Activated T-cell treated with anti-CD3 and anti-CD28 coated beads, Interleukin-2, amount 50 U/mL, for 72 hours (primary cell): ENCODE data around the gene OR10P1. TPM values are rescaled to one million over a fixed set of nuclear protein-coding genes. Genes with fewer than 3 reads are reported as not detected.
"Not testable (repeated sequence)": the region's sequence is repeated elsewhere in the genome, so short reads cannot be mapped to it uniquely, and the experiment has no call there.

Experiments
- ATAC-seq, 2 donors: fragments of 150-1000 bp; cut with Tn5 transposase; replicated peaks in 1 of 2; 2 replicates each; pipeline ENCODE4 v1.10.0; 2021; ENCODE audit warnings: moderate library complexity in 2 of 2, mild to moderate bottlenecking in 1 of 2
- DNase-seq, 2 donors: peaks; one replicate each; pipeline ENCODE4 v3.0.0; 2021 to 2022; ENCODE audit warnings: mixed read lengths in 1 of 2
- H3K27ac Mint-ChIP-seq: one replicate; pipeline ENCODE4 v1.8.0; 2022; ENCODE audit warnings: mild to moderate bottlenecking, moderate library complexity, mixed read lengths
- H3K27me3 Mint-ChIP-seq: one replicate; pipeline ENCODE4 v1.8.0; 2022; ENCODE audit warnings: low read depth, mixed read lengths
- H3K36me3 Mint-ChIP-seq, 2 donors: one replicate each; pipeline ENCODE4 v1.8.0; 2022; ENCODE audit warnings: mixed read lengths in 2 of 2, mild to moderate bottlenecking in 1 of 2; ENCODE audit not compliant: insufficient read depth in 2 of 2
- H3K4me1 Mint-ChIP-seq: one replicate; pipeline ENCODE4 v1.8.0; 2022; ENCODE audit warnings: low read depth, mixed read lengths
- H3K4me3 Mint-ChIP-seq, 2 donors: one replicate each; pipeline ENCODE4 v1.8.0; 2022; ENCODE audit warnings: mild to moderate bottlenecking in 2 of 2, mixed read lengths in 2 of 2, moderate library complexity in 2 of 2
- H3K9me3 Mint-ChIP-seq, 2 donors: one replicate each; pipeline ENCODE4 v1.8.0; 2022; ENCODE audit warnings: mixed read lengths in 2 of 2
- total RNA-seq, 2 donors: library from RNA; stranded (reverse); gene quantifications; one replicate each; pipeline ENCODE4 v1.2.3, GENCODE V29; 2022

The OR10P1 gene
- total RNA-seq, 2 donors from 2014 or later = not detected

- peaks cover 49% of the 10 kb centered on the region for H3K4me1 Mint-ChIP-seq
- no peaks in the 10 kb centered on the region for H3K36me3 Mint-ChIP-seq
- peaks cover 35% of the 10 kb centered on the region for H3K27me3 Mint-ChIP-seq
- DNase-seq (no peak), ATAC-seq (no peak)
- no peak overlapping the region for H3K27ac Mint-ChIP-seq
- H3K9me3 Mint-ChIP-seq = no peaks in the 10 kb centered on the region
- no peak overlapping the region for H3K4me3 Mint-ChIP-seq
These were observed 3.5 kb upstream of the OR10P1 start for GRCh38 chr12:55633151-55633550.

GRCh38 chr12:55636116-55636655 is 506 bp upstream of the OR10P1 start:
- Mint-ChIP-seq H3K36me3 (no peaks in the 10 kb centered on the region), H3K27me3 (peaks cover 43% of the 10 kb centered on the region), H3K27ac (no peak overlapping the region), H3K9me3 (no peaks in the 10 kb centered on the region), H3K4me1 (peaks cover 20% of the 10 kb centered on the region), H3K4me3 (peak overlapping the region in 1 of 2 donors; percentile 50)
- DNase-seq (no peak), ATAC-seq (peak; percentile 68 to 69)

GRCh38 chr12:55637467-55637866 is 775 bp downstream of the OR10P1 start:
- Mint-ChIP-seq H3K4me3 (peak overlapping the region; percentile 74 to 76), H3K9me3 (no peaks in the 10 kb centered on the region), H3K4me1 (peaks cover 27% of the 10 kb centered on the region), H3K27ac (peak overlapping the region; percentile 9), H3K36me3 (no peaks in the 10 kb centered on the region), H3K27me3 (peaks cover 36% of the 10 kb centered on the region)
- peak; percentile 34 to 58 for DNase-seq
- peak; percentile 88 to 90 for ATAC-seq

GRCh38 chr12:55641595-55641994 is 4.9 kb downstream of the OR10P1 start:
- peaks cover 21% of the 10 kb centered on the region for H3K27me3 Mint-ChIP-seq
- no peak for ATAC-seq
- no peaks in the 10 kb centered on the region for H3K9me3 Mint-ChIP-seq
- DNase-seq = no peak
- H3K4me1 Mint-ChIP-seq = peaks cover 43% of the 10 kb centered on the region
- no peak overlapping the region for H3K27ac Mint-ChIP-seq
- no peak overlapping the region for H3K4me3 Mint-ChIP-seq
- H3K36me3 Mint-ChIP-seq = peaks cover 0 to 2% of the 10 kb centered on the region in 2 donors

- Mint-ChIP-seq H3K27me3 (peaks cover 17% of the 10 kb centered on the region), H3K4me3 (no peak overlapping the region), H3K9me3 (peaks cover 0 to 3% of the 10 kb centered on the region in 2 donors), H3K4me1 (peaks cover 42% of the 10 kb centered on the region), H3K27ac (no peak overlapping the region), H3K36me3 (peaks cover 0 to 5% of the 10 kb centered on the region in 2 donors)
- ATAC-seq (no peak), DNase-seq (no peak)
These were observed 5.6 kb downstream of the OR10P1 start for GRCh38 chr12:55642267-55642666.

- H3K36me3 Mint-ChIP-seq = peaks cover 0 to 6% of the 10 kb centered on the region in 2 donors
- DNase-seq (peak; percentile 20 to 35), ATAC-seq (no peak)
- H3K27me3 Mint-ChIP-seq = peaks cover 13% of the 10 kb centered on the region
- H3K27ac Mint-ChIP-seq = no peak overlapping the region
- H3K4me1 Mint-ChIP-seq = peaks cover 38% of the 10 kb centered on the region
- H3K9me3 Mint-ChIP-seq = peaks cover 0 to 4% of the 10 kb centered on the region in 2 donors
- no peak overlapping the region for H3K4me3 Mint-ChIP-seq
These were observed 6.0 kb downstream of the OR10P1 start for GRCh38 chr12:55642669-55643068.

- peaks cover 1 to 14% of the 10 kb centered on the region in 2 donors for H3K36me3 Mint-ChIP-seq
- H3K4me3 Mint-ChIP-seq = no peak overlapping the region
- DNase-seq (no peak), ATAC-seq (no peak)
- peaks cover 36% of the 10 kb centered on the region for H3K4me1 Mint-ChIP-seq
- no peaks in the 10 kb centered on the region for H3K27me3 Mint-ChIP-seq
- no peak overlapping the region for H3K27ac Mint-ChIP-seq
- peaks cover 3 to 6% of the 10 kb centered on the region in 2 donors for H3K9me3 Mint-ChIP-seq
These were observed 7.9 kb downstream of the OR10P1 start for GRCh38 chr12:55644591-55644990.

- Mint-ChIP-seq H3K4me3 (peak overlapping the region in 1 of 2 donors; percentile 2), H3K9me3 (peaks cover 10 to 11% of the 10 kb centered on the region in 2 donors), H3K27ac (no peak overlapping the region), H3K36me3 (peaks cover 10 to 26% of the 10 kb centered on the region in 2 donors), H3K4me1 (peaks cover 50% of the 10 kb centered on the region), H3K27me3 (no peaks in the 10 kb centered on the region)
- ATAC-seq = no peak
- DNase-seq = no peak
These were observed 10.3 kb downstream of the OR10P1 start for GRCh38 chr12:55647027-55647426.

- not testable (repeated sequence) for ATAC-seq, H3K27ac Mint-ChIP-seq, DNase-seq, H3K4me3 Mint-ChIP-seq, H3K27me3 Mint-ChIP-seq
- Mint-ChIP-seq H3K9me3 (peaks cover 12 to 13% of the 10 kb centered on the region in 2 donors), H3K4me1 (peaks cover 42% of the 10 kb centered on the region), H3K36me3 (peaks cover 12 to 24% of the 10 kb centered on the region in 2 donors)
These were observed 14.1 kb downstream of the OR10P1 start for GRCh38 chr12:55650620-55651298.

GRCh38 chr12:55651299-55651683 is 14.6 kb downstream of the OR10P1 start:
- DNase-seq = no peak
- peaks cover 12 to 13% of the 10 kb centered on the region in 2 donors for H3K9me3 Mint-ChIP-seq
- ATAC-seq = no peak
- H3K4me3 Mint-ChIP-seq = no peak overlapping the region
- H3K27ac Mint-ChIP-seq = no peak overlapping the region
- peaks cover 12 to 24% of the 10 kb centered on the region in 2 donors for H3K36me3 Mint-ChIP-seq
- no peaks in the 10 kb centered on the region for H3K27me3 Mint-ChIP-seq
- H3K4me1 Mint-ChIP-seq = peaks cover 36% of the 10 kb centered on the region

- peaks cover 12 to 21% of the 10 kb centered on the region in 2 donors for H3K36me3 Mint-ChIP-seq
- no peaks in the 10 kb centered on the region for H3K27me3 Mint-ChIP-seq
- peak; percentile 92 for ATAC-seq
- DNase-seq = peak in 1 of 2 donors; percentile 30
- H3K27ac Mint-ChIP-seq = no peak overlapping the region
- no peak overlapping the region for H3K4me3 Mint-ChIP-seq
- peaks cover 10 to 12% of the 10 kb centered on the region in 2 donors for H3K9me3 Mint-ChIP-seq
- H3K4me1 Mint-ChIP-seq = peaks cover 28% of the 10 kb centered on the region
These were observed 15.7 kb downstream of the OR10P1 start for GRCh38 chr12:55652352-55652751.

- H3K4me1 Mint-ChIP-seq = peaks cover 28% of the 10 kb centered on the region
- peaks cover 12 to 20% of the 10 kb centered on the region in 2 donors for H3K36me3 Mint-ChIP-seq
- DNase-seq = no peak
- no peak overlapping the region for H3K27ac Mint-ChIP-seq
- peaks cover 9 to 12% of the 10 kb centered on the region in 2 donors for H3K9me3 Mint-ChIP-seq
- ATAC-seq = no peak
- H3K27me3 Mint-ChIP-seq = no peaks in the 10 kb centered on the region
- H3K4me3 Mint-ChIP-seq = no peak overlapping the region
These were observed 16.3 kb downstream of the OR10P1 start for GRCh38 chr12:55653031-55653430.

GRCh38 chr12:55654511-55655214 is 18.0 kb downstream of the OR10P1 start:
- peaks cover 28% of the 10 kb centered on the region for H3K4me1 Mint-ChIP-seq
- no peak overlapping the region for H3K27ac Mint-ChIP-seq

More at GRCh38 chr12:55654511-55655214, 18.0 kb downstream of the OR10P1 start:
- Mint-ChIP-seq H3K4me3 (no peak overlapping the region), H3K36me3 (peaks cover 10 to 12% of the 10 kb centered on the region in 2 donors), H3K9me3 (peaks cover 7 to 8% of the 10 kb centered on the region in 2 donors), H3K27me3 (no peaks in the 10 kb centered on the region)
- no peak for ATAC-seq
- no peak for DNase-seq
